Measurements from ENCODE around the gene TXNRD1. TPM values are rescaled to one million over a fixed set of nuclear protein-coding genes. Genes with fewer than 3 reads are reported as not detected.

Gene TXNRD1
- total and polyA plus RNA-seq, 8 donors, result 19.4 to 208 (median 76.8) TPM

- intact Hi-C loops (cut with DNase I; ENCODE audit: low total_unique reads), result loop anchor here (10.0 kb wide), 1 partner anchor 86 kb away; the partner anchor contains the start of gene EID3
- DNase-seq, result no peak
- 74 to 100% (median 90%) methylated on average over 1 of the region's 1 CpG for WGBS, 5 donors
- no peaks in the 10 kb centered on the region for H3K9me3 ChIP-seq
- TF ChIP-seq EP300 (IDR thresholded peaks at IDR 0.05) (no peak), POLR2AphosphoS5 (IDR thresholded peaks at IDR 0.05) (no peak), POLR2A (IDR thresholded peaks at IDR 0.05) (no peak), CTCF (IDR thresholded peaks at IDR 0.05) (no peak)
- H3K27me3 ChIP-seq, result no peaks in the 10 kb centered on the region
- no peak overlapping the region for H3K4me3 ChIP-seq
- H3K36me3 ChIP-seq, result no peaks in the 10 kb centered on the region
- H3K27ac ChIP-seq, result peak overlapping the region; percentile 82 to 88 (median 87)
- H3K4me1 ChIP-seq, result peaks cover 18 to 61% (median 37%) of the 10 kb centered on the region in 4 donors
Measured at GRCh38 chr12:104218935-104219334, 3.4 kb downstream of the TXNRD1 start.

- H3K36me3 ChIP-seq, result no peaks in the 10 kb centered on the region
- peak overlapping the region in 4 of 5 donors; percentile 82 to 88 (median 88) for H3K27ac ChIP-seq
- intact Hi-C loops (cut with DNase I; ENCODE audit: low total_unique reads), result loop anchor here (10.0 kb wide), 1 partner anchor 85 kb away; the partner anchor contains the start of gene EID3
- peak in 1 of 2 donors; percentile 74 for DNase-seq
- H3K27me3 ChIP-seq, result no peaks in the 10 kb centered on the region
- no peaks in the 10 kb centered on the region for H3K9me3 ChIP-seq
- WGBS, 5 donors, result 11 to 22% (median 16%) methylated on average over 4 of the region's 4 CpGs
- no peak overlapping the region for H3K4me3 ChIP-seq
- TF ChIP-seq POLR2A (IDR thresholded peaks at IDR 0.05), result no peak
- TF ChIP-seq EP300 (IDR thresholded peaks at IDR 0.05), result no peak
- TF ChIP-seq CTCF (IDR thresholded peaks at IDR 0.05), result no peak
- TF ChIP-seq POLR2AphosphoS5 (IDR thresholded peaks at IDR 0.05), result peak; percentile 77 to 95 (median 91)
- H3K4me1 ChIP-seq, result peaks cover 18 to 56% (median 37%) of the 10 kb centered on the region in 4 donors
Measured at GRCh38 chr12:104219361-104219892, 3.8 kb downstream of the TXNRD1 start.

- peaks cover 18 to 54% (median 36%) of the 10 kb centered on the region in 4 donors for H3K4me1 ChIP-seq
- no peak overlapping the region for H3K4me3 ChIP-seq
- H3K27ac ChIP-seq, result peak overlapping the region; percentile 77 to 88 (median 87)
- no peaks in the 10 kb centered on the region for H3K9me3 ChIP-seq
- DNase-seq, result peak; percentile 55 to 64
- WGBS, 5 donors, result 14 to 26% (median 25%) methylated on average over 4 of the region's 4 CpGs
- H3K27me3 ChIP-seq, result no peaks in the 10 kb centered on the region
- intact Hi-C loops (cut with DNase I; ENCODE audit: low total_unique reads), result loop anchor here (10.0 kb wide), 1 partner anchor 85 kb away; the partner anchor contains the start of gene EID3
- H3K36me3 ChIP-seq, result no peaks in the 10 kb centered on the region
- TF ChIP-seq CTCF (IDR thresholded peaks at IDR 0.05), result no peak
- TF ChIP-seq EP300 (IDR thresholded peaks at IDR 0.05), result no peak
- TF ChIP-seq POLR2AphosphoS5 (IDR thresholded peaks at IDR 0.05), result peak in 2 of 3 donors; percentile 67 to 87
Measured at GRCh38 chr12:104219908-104220404, 4.4 kb downstream of the TXNRD1 start.

GRCh38 chr12:104220931-104221330 lies 5.4 kb downstream of the TXNRD1 start:
- H3K9me3 ChIP-seq, result no peaks in the 10 kb centered on the region
- H3K27ac ChIP-seq, result peak overlapping the region in 2 of 5 donors; percentile 87 to 88
- intact Hi-C loops (cut with DNase I; ENCODE audit: low total_unique reads), result no loop called here
- H3K4me1 ChIP-seq, result peaks cover 9 to 46% (median 28%) of the 10 kb centered on the region in 4 donors
- H3K4me3 ChIP-seq, result no peak overlapping the region
- 93 to 97% (median 96%) methylated on average over 6 of the region's 6 CpGs for WGBS, 5 donors
- H3K27me3 ChIP-seq, result no peaks in the 10 kb centered on the region
- DNase-seq, result no peak
- no peak for TF ChIP-seq POLR2AphosphoS5 (IDR thresholded peaks at IDR 0.05)
- TF ChIP-seq CTCF (IDR thresholded peaks at IDR 0.05), result no peak
- no peak for TF ChIP-seq EP300 (IDR thresholded peaks at IDR 0.05)
- TF ChIP-seq POLR2A (IDR thresholded peaks at IDR 0.05), result no peak
- H3K36me3 ChIP-seq, result no peaks in the 10 kb centered on the region
